IPS-NIHi11 (cell line): ENCODE data around the gene PTP4A1.
"Not testable (repeated sequence)": the region's sequence is repeated elsewhere in the genome, so short reads cannot be mapped to it uniquely, and the experiment has no call there.

Experiments used
- DNase-seq: peaks from one replicate; pipeline ENCODE4 v3.0.0; 2012; ENCODE audit warnings: mixed read lengths, low spot score

PTP4A1 gene

GRCh38 chr6:63582579-63583231 lies 10.4 kb downstream of the PTP4A1 start:
- no peak for DNase-seq

- DNase-seq, result no peak
These were observed 11.8 kb downstream of the PTP4A1 start for GRCh38 chr6:63584125-63584514.

- no peak for DNase-seq
These were observed 12.3 kb downstream of the PTP4A1 start for GRCh38 chr6:63584566-63584965.

- not testable (repeated sequence) for DNase-seq
These were observed 13.4 kb downstream of the PTP4A1 start for GRCh38 chr6:63585652-63586051.

- DNase-seq, result no peak
These were observed 17.7 kb downstream of the PTP4A1 start for GRCh38 chr6:63589952-63590411.

- no peak for DNase-seq
These were observed 20.6 kb downstream of the PTP4A1 start for GRCh38 chr6:63592886-63593285.

GRCh38 chr6:63597141-63598048 lies 25.1 kb downstream of the PTP4A1 start:
- DNase-seq, result no peak

GRCh38 chr6:63598049-63599036 lies 26.1 kb downstream of the PTP4A1 start:
- DNase-seq, result peak; percentile 68

- no peak for DNase-seq
These were observed 27.0 kb downstream of the PTP4A1 start for GRCh38 chr6:63599243-63599642.

GRCh38 chr6:63600136-63600535 lies 27.9 kb downstream of the PTP4A1 start:
- DNase-seq, result no peak

- DNase-seq, result no peak
These were observed 37.0 kb downstream of the PTP4A1 start for GRCh38 chr6:63609231-63609630.

GRCh38 chr6:63610944-63611343 lies 38.7 kb downstream of the PTP4A1 start:
- no peak for DNase-seq

- no peak for DNase-seq
These were observed 39.3 kb downstream of the PTP4A1 start for GRCh38 chr6:63611560-63611959.

GRCh38 chr6:63615590-63615989 lies 43.3 kb downstream of the PTP4A1 start:
- DNase-seq, result no peak
